ENCODE data around the gene GIN1. TPM values are rescaled to one million over a fixed set of nuclear protein-coding genes. Genes with fewer than 3 reads are reported as not detected.

GIN1 gene
- total RNA-seq, 1 experiment from 2014 or later = 5.7 TPM

DNA sequence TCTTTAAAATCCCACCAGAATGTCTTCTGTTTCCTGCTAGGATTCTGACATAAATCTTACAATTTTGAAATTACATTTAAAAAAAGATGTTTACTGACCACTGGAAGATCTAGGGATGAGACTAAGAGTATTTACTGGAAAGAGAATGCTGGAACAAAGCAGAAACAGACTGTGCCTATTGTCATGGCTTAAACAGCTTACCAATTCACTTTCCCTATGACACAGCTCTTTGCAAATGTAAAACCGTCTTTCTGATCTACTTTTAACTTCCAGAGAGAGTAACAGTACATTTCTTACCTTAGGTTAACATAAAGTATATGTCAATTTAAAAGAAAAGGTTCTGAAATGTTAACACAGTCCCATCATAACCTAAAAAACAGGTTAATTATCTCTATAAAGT, 10.7 kb downstream of the GIN1 start:
- Mint-ChIP-seq H3K4me3 (no peak overlapping the region), H3K27me3 (ENCODE audit: low read depth) (no peaks in the 10 kb centered on the region), H3K27ac (0 out of 2 replicates have a peak overlapping the region, but pooled peaks have one; percentile 20), H3K4me1 (peaks cover 24% of the 10 kb centered on the region), H3K9me3 (peaks cover 6% of the 10 kb centered on the region), H3K36me3 (no peaks in the 10 kb centered on the region; the same call in 1 of the 2 replicates)
- ATAC-seq (peak; percentile 41), DNase-seq (ENCODE audit: low spot score) (no peak)
- ChIA-PET CTCF (interaction anchor here (0.8 to 1.1 kb wide), 5 partner anchors 30 to 813 kb away, joined by 3 to 4 read pairs (median 3); no protein-coding TSS in a partner anchor), POLR2A (interaction anchor here (1.2 kb wide), 1 partner anchor 11 kb away, joined by 13 read pairs; the partner anchor contains the start of genes GIN1 and PPIP5K2)
- TF ChIP-seq, protein P1, sequence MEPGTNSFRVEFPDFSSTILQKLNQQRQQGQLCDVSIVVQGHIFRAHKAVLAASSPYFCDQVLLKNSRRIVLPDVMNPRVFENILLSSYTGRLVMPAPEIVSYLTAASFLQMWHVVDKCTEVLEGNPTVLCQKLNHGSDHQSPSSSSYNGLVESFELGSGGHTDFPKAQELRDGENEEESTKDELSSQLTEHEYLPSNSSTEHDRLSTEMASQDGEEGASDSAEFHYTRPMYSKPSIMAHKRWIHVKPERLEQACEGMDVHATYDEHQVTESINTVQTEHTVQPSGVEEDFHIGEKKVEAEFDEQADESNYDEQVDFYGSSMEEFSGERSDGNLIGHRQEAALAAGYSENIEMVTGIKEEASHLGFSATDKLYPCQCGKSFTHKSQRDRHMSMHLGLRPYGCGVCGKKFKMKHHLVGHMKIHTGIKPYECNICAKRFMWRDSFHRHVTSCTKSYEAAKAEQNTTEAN (CRISPR knock-in tag; IDR thresholded peaks at IDR 0.05) = no peak
- TF ChIP-seq NFE2L1 (CRISPR knock-in tag; IDR thresholded peaks at IDR 0.05) (no peak), SP1 (CRISPR knock-in tag; conservative IDR thresholded peaks at IDR 0.05) (no peak), OVOL2 (CRISPR knock-in tag; IDR thresholded peaks at IDR 0.05; ENCODE audit: borderline replicate concordance) (no peak), MXD4 (CRISPR knock-in tag; IDR thresholded peaks at IDR 0.05; ENCODE audit: borderline replicate concordance) (no peak), SMAD3 (CRISPR knock-in tag; IDR thresholded peaks at IDR 0.05; ENCODE audit: borderline replicate concordance) (no peak), TCF7 (CRISPR knock-in tag; IDR thresholded peaks at IDR 0.05; ENCODE audit: low read depth) (no peak), ZNF423 (CRISPR knock-in tag; IDR thresholded peaks at IDR 0.05) (no peak), JAZF1 (CRISPR knock-in tag; IDR thresholded peaks at IDR 0.05) (no peak), TEAD4 (CRISPR knock-in tag; IDR thresholded peaks at IDR 0.05) (no peak), FOXJ3 (CRISPR knock-in tag; IDR thresholded peaks at IDR 0.05; ENCODE audit: borderline replicate concordance) (no peak), NFYB (CRISPR knock-in tag; conservative IDR thresholded peaks at IDR 0.05; ENCODE audit: low read depth) (no peak), ELF4 (CRISPR knock-in tag; IDR thresholded peaks at IDR 0.05; ENCODE audit: low read depth) (no peak)
- TF ChIP-seq, protein P2, sequence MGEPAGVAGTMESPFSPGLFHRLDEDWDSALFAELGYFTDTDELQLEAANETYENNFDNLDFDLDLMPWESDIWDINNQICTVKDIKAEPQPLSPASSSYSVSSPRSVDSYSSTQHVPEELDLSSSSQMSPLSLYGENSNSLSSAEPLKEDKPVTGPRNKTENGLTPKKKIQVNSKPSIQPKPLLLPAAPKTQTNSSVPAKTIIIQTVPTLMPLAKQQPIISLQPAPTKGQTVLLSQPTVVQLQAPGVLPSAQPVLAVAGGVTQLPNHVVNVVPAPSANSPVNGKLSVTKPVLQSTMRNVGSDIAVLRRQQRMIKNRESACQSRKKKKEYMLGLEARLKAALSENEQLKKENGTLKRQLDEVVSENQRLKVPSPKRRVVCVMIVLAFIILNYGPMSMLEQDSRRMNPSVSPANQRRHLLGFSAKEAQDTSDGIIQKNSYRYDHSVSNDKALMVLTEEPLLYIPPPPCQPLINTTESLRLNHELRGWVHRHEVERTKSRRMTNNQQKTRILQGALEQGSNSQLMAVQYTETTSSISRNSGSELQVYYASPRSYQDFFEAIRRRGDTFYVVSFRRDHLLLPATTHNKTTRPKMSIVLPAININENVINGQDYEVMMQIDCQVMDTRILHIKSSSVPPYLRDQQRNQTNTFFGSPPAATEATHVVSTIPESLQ (CRISPR knock-in tag; IDR thresholded peaks at IDR 0.05) = no peak

DNA sequence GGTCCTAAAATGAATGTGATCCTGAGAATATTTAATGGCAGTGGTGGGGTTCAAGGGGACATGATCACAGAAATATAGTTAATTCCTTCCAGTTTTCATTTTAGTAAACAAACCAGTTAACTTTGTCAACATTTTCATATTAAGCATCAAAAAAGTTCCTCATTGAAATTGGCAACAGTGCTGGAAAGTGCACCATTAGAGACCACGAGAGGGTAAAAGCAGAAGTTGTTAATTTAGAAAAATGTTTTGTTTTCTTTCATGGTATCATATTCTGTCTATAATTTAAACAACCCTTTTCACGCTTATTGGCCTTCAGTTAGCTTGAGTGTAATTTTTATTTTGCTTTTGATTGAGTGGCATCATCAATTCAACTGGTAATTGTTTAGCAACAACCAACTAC, 11.9 kb downstream of the GIN1 start:
- H3K27ac Mint-ChIP-seq = no peak overlapping the region
- H3K4me3 Mint-ChIP-seq = no peak overlapping the region
- ATAC-seq (no peak), DNase-seq (ENCODE audit: low spot score) (no peak)
- H3K4me1 Mint-ChIP-seq = peaks cover 24% of the 10 kb centered on the region
- H3K27me3 Mint-ChIP-seq (ENCODE audit: low read depth) = no peaks in the 10 kb centered on the region
- CTCF ChIA-PET = no interaction called here
- H3K9me3 Mint-ChIP-seq = peaks cover 6% of the 10 kb centered on the region
- H3K36me3 Mint-ChIP-seq = no peaks in the 10 kb centered on the region; the same call in 1 of the 2 replicates
- POLR2A ChIA-PET = no interaction called here
- TF ChIP-seq, protein P3, sequence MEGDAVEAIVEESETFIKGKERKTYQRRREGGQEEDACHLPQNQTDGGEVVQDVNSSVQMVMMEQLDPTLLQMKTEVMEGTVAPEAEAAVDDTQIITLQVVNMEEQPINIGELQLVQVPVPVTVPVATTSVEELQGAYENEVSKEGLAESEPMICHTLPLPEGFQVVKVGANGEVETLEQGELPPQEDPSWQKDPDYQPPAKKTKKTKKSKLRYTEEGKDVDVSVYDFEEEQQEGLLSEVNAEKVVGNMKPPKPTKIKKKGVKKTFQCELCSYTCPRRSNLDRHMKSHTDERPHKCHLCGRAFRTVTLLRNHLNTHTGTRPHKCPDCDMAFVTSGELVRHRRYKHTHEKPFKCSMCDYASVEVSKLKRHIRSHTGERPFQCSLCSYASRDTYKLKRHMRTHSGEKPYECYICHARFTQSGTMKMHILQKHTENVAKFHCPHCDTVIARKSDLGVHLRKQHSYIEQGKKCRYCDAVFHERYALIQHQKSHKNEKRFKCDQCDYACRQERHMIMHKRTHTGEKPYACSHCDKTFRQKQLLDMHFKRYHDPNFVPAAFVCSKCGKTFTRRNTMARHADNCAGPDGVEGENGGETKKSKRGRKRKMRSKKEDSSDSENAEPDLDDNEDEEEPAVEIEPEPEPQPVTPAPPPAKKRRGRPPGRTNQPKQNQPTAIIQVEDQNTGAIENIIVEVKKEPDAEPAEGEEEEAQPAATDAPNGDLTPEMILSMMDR (IDR thresholded peaks at IDR 0.05) = no peak
- TF ChIP-seq FOXK1 (CRISPR knock-in tag; IDR thresholded peaks at IDR 0.05) (no peak), TP53 (CRISPR knock-in tag; IDR thresholded peaks at IDR 0.05) (no peak), GRHL2 (CRISPR knock-in tag; IDR thresholded peaks at IDR 0.05; ENCODE audit: insufficient replicate concordance, severe bottlenecking) (no peak), MLX (CRISPR knock-in tag; IDR thresholded peaks at IDR 0.05) (no peak), FOXP4 (CRISPR knock-in tag; IDR thresholded peaks at IDR 0.05) (no peak), NFATC4 (CRISPR knock-in tag; IDR thresholded peaks at IDR 0.05) (no peak)
- TF ChIP-seq, protein P4, sequence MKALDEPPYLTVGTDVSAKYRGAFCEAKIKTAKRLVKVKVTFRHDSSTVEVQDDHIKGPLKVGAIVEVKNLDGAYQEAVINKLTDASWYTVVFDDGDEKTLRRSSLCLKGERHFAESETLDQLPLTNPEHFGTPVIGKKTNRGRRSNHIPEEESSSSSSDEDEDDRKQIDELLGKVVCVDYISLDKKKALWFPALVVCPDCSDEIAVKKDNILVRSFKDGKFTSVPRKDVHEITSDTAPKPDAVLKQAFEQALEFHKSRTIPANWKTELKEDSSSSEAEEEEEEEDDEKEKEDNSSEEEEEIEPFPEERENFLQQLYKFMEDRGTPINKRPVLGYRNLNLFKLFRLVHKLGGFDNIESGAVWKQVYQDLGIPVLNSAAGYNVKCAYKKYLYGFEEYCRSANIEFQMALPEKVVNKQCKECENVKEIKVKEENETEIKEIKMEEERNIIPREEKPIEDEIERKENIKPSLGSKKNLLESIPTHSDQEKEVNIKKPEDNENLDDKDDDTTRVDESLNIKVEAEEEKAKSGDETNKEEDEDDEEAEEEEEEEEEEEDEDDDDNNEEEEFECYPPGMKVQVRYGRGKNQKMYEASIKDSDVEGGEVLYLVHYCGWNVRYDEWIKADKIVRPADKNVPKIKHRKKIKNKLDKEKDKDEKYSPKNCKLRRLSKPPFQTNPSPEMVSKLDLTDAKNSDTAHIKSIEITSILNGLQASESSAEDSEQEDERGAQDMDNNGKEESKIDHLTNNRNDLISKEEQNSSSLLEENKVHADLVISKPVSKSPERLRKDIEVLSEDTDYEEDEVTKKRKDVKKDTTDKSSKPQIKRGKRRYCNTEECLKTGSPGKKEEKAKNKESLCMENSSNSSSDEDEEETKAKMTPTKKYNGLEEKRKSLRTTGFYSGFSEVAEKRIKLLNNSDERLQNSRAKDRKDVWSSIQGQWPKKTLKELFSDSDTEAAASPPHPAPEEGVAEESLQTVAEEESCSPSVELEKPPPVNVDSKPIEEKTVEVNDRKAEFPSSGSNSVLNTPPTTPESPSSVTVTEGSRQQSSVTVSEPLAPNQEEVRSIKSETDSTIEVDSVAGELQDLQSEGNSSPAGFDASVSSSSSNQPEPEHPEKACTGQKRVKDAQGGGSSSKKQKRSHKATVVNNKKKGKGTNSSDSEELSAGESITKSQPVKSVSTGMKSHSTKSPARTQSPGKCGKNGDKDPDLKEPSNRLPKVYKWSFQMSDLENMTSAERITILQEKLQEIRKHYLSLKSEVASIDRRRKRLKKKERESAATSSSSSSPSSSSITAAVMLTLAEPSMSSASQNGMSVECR (CRISPR knock-in tag; IDR thresholded peaks at IDR 0.05; ENCODE audit: borderline replicate concordance) = no peak
- TF ChIP-seq, protein P5, sequence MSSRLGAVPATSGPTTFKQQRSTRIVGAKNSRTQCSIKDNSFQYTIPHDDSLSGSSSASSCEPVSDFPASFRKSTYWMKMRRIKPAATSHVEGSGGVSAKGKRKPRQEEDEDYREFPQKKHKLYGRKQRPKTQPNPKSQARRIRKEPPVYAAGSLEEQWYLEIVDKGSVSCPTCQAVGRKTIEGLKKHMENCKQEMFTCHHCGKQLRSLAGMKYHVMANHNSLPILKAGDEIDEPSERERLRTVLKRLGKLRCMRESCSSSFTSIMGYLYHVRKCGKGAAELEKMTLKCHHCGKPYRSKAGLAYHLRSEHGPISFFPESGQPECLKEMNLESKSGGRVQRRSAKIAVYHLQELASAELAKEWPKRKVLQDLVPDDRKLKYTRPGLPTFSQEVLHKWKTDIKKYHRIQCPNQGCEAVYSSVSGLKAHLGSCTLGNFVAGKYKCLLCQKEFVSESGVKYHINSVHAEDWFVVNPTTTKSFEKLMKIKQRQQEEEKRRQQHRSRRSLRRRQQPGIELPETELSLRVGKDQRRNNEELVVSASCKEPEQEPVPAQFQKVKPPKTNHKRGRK (CRISPR knock-in tag; IDR thresholded peaks at IDR 0.05; ENCODE audit: borderline replicate concordance) = no peak
